ENCODE measurements around the gene WWP2. TPM values are rescaled to one million over a fixed set of nuclear protein-coding genes. Genes with fewer than 3 reads are reported as not detected.
"Not testable (repeated sequence)": the region's sequence is repeated elsewhere in the genome, so short reads cannot be mapped to it uniquely, and the experiment has no call there.

Gene WWP2
- total RNA-seq, 2 experiments from 2014 or later = 41.9 to 43.0 TPM

DNA sequence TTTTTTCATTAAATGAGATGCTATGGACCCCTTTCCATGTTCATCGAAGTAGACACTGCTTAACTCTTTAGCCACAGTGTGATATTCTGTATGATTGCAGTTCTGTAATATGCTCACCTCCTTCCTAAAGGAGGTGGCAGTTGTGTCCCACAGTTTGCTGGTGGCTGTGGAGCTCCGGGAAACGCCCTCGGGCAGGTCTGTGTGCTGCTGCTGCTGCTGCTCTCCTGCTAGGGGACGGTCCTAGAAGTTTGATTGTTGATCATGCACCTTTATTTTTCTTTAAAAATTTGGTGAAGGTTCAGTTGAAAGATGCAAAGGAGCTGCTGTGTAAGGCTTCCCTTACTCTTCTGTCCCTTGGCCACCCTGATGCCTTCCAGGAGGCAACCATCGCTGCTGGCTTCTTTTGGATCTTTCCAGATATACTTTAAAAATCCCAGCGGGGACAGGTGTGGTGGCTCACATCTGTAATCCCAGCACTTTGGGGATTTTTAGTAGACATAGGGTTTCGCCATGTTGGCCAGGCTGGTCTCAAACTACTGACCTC is 180.6 kb downstream of the WWP2 start:
- POLR2A ChIA-PET = no interaction called here
- peaks cover 41% of the 10 kb centered on the region for H3K36me3 ChIP-seq (ENCODE audit: insufficient read depth, low read length)

GRCh38 chr16:69943241-69944036 is 181.3 kb downstream of the WWP2 start:
- peaks cover 36% of the 10 kb centered on the region for H3K36me3 ChIP-seq (ENCODE audit: insufficient read depth, low read length)
- CTCF ChIA-PET = interaction anchor here (2.0 kb wide), 1 partner anchor 13 kb away, joined by 5 read pairs; no protein-coding TSS in a partner anchor
- not testable (repeated sequence) for H3K4me1 Mint-ChIP-seq (ENCODE audit: low read depth)

More for the DNA sequence above, 180.6 kb downstream of the WWP2 start:
- ATAC-seq (ENCODE audit: poor library complexity) = no peak
- Histone ChIP-seq H3K27ac (ENCODE audit: low read depth in 1 of 2, low read length in 2 of 2) (no peak overlapping the region), H3K27me3 (ENCODE audit: control insufficient read depth in 1 of 2, insufficient read depth in 2 of 2, low read length in 2 of 2) (no peaks in the 10 kb centered on the region), H3K9me3 (ENCODE audit: control insufficient read depth in 1 of 2, insufficient read depth in 1 of 2, low read length in 2 of 2) (no peaks in the 10 kb centered on the region), H3K4me1 (ENCODE audit: insufficient read depth, low read length) (no peaks in the 10 kb centered on the region), H3K4me3 (ENCODE audit: low read length) (no peak overlapping the region)
- H3K9me3 Mint-ChIP-seq = no peaks in the 10 kb centered on the region
- DNase-seq = no peak
- intact Hi-C loops (cut with DNase I, micrococcal nuclease) = no loop called here
- no peaks in the 10 kb centered on the region for H3K27me3 Mint-ChIP-seq
- H3K4me1 Mint-ChIP-seq (ENCODE audit: low read depth) = no peaks in the 10 kb centered on the region
- no peak for TF ChIP-seq CTCF (IDR thresholded peaks at IDR 0.05)
- peaks cover 44% of the 10 kb centered on the region for H3K36me3 Mint-ChIP-seq (ENCODE audit: low read depth)
- no peak overlapping the region for H3K27ac Mint-ChIP-seq
- CTCF ChIA-PET = interaction anchor here (2.0 kb wide), 1 partner anchor 13 kb away, joined by 5 read pairs; no protein-coding TSS in a partner anchor
- H3K4me3 Mint-ChIP-seq = no peak overlapping the region

DNA sequence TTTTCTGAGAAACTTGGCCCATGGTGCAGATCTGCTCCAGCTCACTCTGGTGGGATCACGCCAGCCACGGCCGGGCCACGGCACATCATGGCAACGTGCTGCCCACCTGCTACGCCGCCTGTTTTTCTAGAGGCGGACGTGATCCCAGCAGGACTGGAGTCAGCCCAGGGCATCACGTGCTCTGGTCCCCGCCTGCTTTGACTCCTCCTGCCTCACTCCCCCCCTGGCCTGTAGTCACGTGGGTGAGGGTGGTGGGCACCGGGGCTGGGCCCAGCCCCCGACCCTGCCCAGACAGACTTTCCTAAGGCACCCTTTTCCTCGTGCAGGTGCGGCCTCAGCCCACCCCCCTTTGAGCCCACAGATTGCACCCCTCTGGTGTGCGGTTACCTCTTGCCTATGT is 188.3 kb downstream of the WWP2 start:
- intact Hi-C loops (cut with DNase I, micrococcal nuclease); H3K4me1 Mint-ChIP-seq (ENCODE audit: low read depth); H3K4me3 Mint-ChIP-seq; ATAC-seq (ENCODE audit: poor library complexity); CTCF ChIA-PET; DNase-seq; H3K36me3 ChIP-seq (ENCODE audit: insufficient read depth, low read length); H3K36me3 Mint-ChIP-seq (ENCODE audit: low read depth); POLR2A ChIA-PET; H3K9me3 ChIP-seq (ENCODE audit: control insufficient read depth in 1 of 2, insufficient read depth in 1 of 2, low read length in 2 of 2); H3K27ac ChIP-seq (ENCODE audit: low read depth in 1 of 2, low read length in 2 of 2); H3K4me3 ChIP-seq (ENCODE audit: low read length); H3K9me3 Mint-ChIP-seq; H3K4me1 ChIP-seq (ENCODE audit: insufficient read depth, low read length); H3K27me3 Mint-ChIP-seq; H3K27me3 ChIP-seq (ENCODE audit: control insufficient read depth in 1 of 2, insufficient read depth in 2 of 2, low read length in 2 of 2); H3K27ac Mint-ChIP-seq: not testable (repeated sequence)

More at GRCh38 chr16:69943241-69944036, 181.3 kb downstream of the WWP2 start:
- H3K9me3 ChIP-seq (ENCODE audit: control insufficient read depth in 1 of 2, insufficient read depth in 1 of 2, low read length in 2 of 2); H3K4me3 ChIP-seq (ENCODE audit: low read length); H3K27ac ChIP-seq (ENCODE audit: low read depth in 1 of 2, low read length in 2 of 2); H3K9me3 Mint-ChIP-seq; H3K27me3 Mint-ChIP-seq; H3K27me3 ChIP-seq (ENCODE audit: control insufficient read depth in 1 of 2, insufficient read depth in 2 of 2, low read length in 2 of 2); ATAC-seq (ENCODE audit: poor library complexity); intact Hi-C loops (cut with DNase I, micrococcal nuclease); H3K27ac Mint-ChIP-seq; DNase-seq; H3K4me1 ChIP-seq (ENCODE audit: insufficient read depth, low read length); H3K4me3 Mint-ChIP-seq: not testable (repeated sequence)
- POLR2A ChIA-PET = interaction anchor here (0.6 kb wide), 1 partner anchor 513 kb away, joined by 5 read pairs; no protein-coding TSS in a partner anchor
- H3K36me3 Mint-ChIP-seq (ENCODE audit: low read depth) = peaks cover 39% of the 10 kb centered on the region

DNA sequence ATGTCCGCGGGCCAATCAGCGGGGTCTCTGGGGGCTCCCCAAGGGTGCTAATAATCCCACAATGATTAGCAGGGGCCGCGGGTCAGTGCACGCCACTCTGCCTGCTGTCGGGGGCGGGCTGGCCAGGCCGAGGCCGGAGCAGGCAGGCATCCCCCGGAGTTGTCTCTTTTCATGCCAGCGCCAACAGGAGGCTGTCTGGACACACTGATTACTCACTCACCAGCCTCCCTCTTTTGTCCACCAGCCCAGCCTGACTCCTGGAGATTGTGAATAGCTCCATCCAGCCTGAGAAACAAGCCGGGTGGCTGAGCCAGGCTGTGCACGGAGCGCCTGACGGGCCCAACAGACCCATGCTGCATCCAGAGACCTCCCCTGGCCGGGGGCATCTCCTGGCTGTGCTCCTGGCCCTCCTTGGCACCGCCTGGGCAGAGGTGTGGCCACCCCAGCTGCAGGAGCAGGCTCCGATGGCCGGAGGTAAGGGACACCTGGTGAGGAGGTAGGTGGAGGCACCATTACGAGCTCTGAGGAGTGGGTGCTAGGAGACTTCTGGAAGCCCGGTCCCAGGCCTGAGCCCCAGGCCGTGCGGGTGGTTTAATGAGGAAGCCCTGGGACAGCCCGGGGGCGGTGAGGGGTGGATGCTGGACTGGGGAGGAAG is 189.0 kb downstream of the WWP2 start, which contains the start of gene CLEC18A:
Gene CLEC18A, plus strand, starts transcription at position 318 of the 655 bp plus-strand sequence. Its CDS starts 33 bp downstream, at position 351.
- DNase-seq; H3K4me1 Mint-ChIP-seq (ENCODE audit: low read depth); POLR2A ChIA-PET; H3K27me3 Mint-ChIP-seq; H3K9me3 Mint-ChIP-seq; H3K27ac ChIP-seq (ENCODE audit: low read depth in 1 of 2, low read length in 2 of 2); H3K4me3 Mint-ChIP-seq; H3K9me3 ChIP-seq (ENCODE audit: control insufficient read depth in 1 of 2, insufficient read depth in 1 of 2, low read length in 2 of 2); H3K27me3 ChIP-seq (ENCODE audit: control insufficient read depth in 1 of 2, insufficient read depth in 2 of 2, low read length in 2 of 2); intact Hi-C loops (cut with DNase I, micrococcal nuclease); H3K4me3 ChIP-seq (ENCODE audit: low read length); CTCF ChIA-PET; H3K4me1 ChIP-seq (ENCODE audit: insufficient read depth, low read length); H3K36me3 ChIP-seq (ENCODE audit: insufficient read depth, low read length); H3K27ac Mint-ChIP-seq; ATAC-seq (ENCODE audit: poor library complexity); H3K36me3 Mint-ChIP-seq (ENCODE audit: low read depth): not testable (repeated sequence)

DNA sequence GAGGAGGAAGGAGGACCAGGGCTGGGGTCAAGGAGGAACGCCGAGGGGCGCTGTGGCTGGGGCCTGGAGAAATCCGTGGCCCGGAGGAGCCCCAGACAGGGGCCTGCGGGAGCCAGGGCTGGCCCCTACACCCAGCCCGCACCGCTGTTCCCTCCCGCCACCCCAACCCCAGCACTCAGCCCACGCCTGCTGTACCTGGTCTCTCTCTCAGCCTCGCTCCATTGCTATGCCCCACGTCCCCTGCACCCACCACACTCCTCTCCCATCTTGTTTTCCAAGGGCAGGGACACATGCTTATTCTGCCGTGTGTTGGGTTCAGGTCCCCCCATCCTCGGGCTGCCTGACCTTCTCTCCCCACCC is 189.5 kb downstream of the WWP2 start:
- H3K4me3 Mint-ChIP-seq; CTCF ChIA-PET; H3K4me1 ChIP-seq (ENCODE audit: insufficient read depth, low read length); H3K27me3 ChIP-seq (ENCODE audit: control insufficient read depth in 1 of 2, insufficient read depth in 2 of 2, low read length in 2 of 2); ATAC-seq (ENCODE audit: poor library complexity); H3K4me3 ChIP-seq (ENCODE audit: low read length); H3K36me3 Mint-ChIP-seq (ENCODE audit: low read depth); DNase-seq; H3K27me3 Mint-ChIP-seq; H3K9me3 ChIP-seq (ENCODE audit: control insufficient read depth in 1 of 2, insufficient read depth in 1 of 2, low read length in 2 of 2); H3K27ac ChIP-seq (ENCODE audit: low read depth in 1 of 2, low read length in 2 of 2); H3K27ac Mint-ChIP-seq; H3K36me3 ChIP-seq (ENCODE audit: insufficient read depth, low read length); H3K4me1 Mint-ChIP-seq (ENCODE audit: low read depth); intact Hi-C loops (cut with DNase I, micrococcal nuclease); POLR2A ChIA-PET; H3K9me3 Mint-ChIP-seq: not testable (repeated sequence)

- H3K27ac Mint-ChIP-seq; DNase-seq; H3K36me3 Mint-ChIP-seq (ENCODE audit: low read depth); H3K9me3 Mint-ChIP-seq; H3K27ac ChIP-seq (ENCODE audit: low read depth in 1 of 2, low read length in 2 of 2); ATAC-seq (ENCODE audit: poor library complexity); H3K4me3 ChIP-seq (ENCODE audit: low read length); H3K4me1 Mint-ChIP-seq (ENCODE audit: low read depth); CTCF ChIA-PET; H3K4me1 ChIP-seq (ENCODE audit: insufficient read depth, low read length); H3K4me3 Mint-ChIP-seq; POLR2A ChIA-PET; H3K27me3 ChIP-seq (ENCODE audit: control insufficient read depth in 1 of 2, insufficient read depth in 2 of 2, low read length in 2 of 2); intact Hi-C loops (cut with DNase I, micrococcal nuclease); H3K9me3 ChIP-seq (ENCODE audit: control insufficient read depth in 1 of 2, insufficient read depth in 1 of 2, low read length in 2 of 2); H3K27me3 Mint-ChIP-seq; H3K36me3 ChIP-seq (ENCODE audit: insufficient read depth, low read length): not testable (repeated sequence)
Observed at GRCh38 chr16:69952116-69952515, 190.0 kb downstream of the WWP2 start.
